SK-N-SH treated with all-trans-retinoic acid at 6 μM for 48 hours (cell line): Measurements from ENCODE around the gene FHL1.

Experiments used
- ATAC-seq: fragments of 200-7000 bp; cut with Tn5 transposase; 3 replicates; pipeline ENCODE4 v1.9.1; 2020; ENCODE audit warnings: mild to moderate bottlenecking, moderate library complexity
- ARNTL ChIP-seq: fragments of 450-650 bp; formaldehyde crosslinking; IDR thresholded peaks from 2 replicates; pipeline ENCODE4 v1.5.0; 2020; ENCODE audit warnings: low read depth, mild to moderate bottlenecking, moderate library complexity, borderline replicate concordance
- CSDC2 ChIP-seq: fragments of 250-450 bp; sonication (Bioruptor Pico); IDR thresholded peaks from 2 replicates; pipeline ENCODE4 v1.5.0; 2020; ENCODE audit warnings: mild to moderate bottlenecking, moderate library complexity
- ESRRG ChIP-seq: fragments of 250-450 bp; sonication (Bioruptor Pico); IDR thresholded peaks from 2 replicates; pipeline ENCODE4 v1.6.1; 2021; ENCODE audit warnings: mild to moderate bottlenecking
- ISL1 ChIP-seq: fragments of 250-450 bp; sonication (Bioruptor Pico); IDR thresholded peaks from 2 replicates; pipeline ENCODE4 v2.1.2; 2022; ENCODE audit warnings: mild to moderate bottlenecking, moderate library complexity
- OSR1 ChIP-seq: fragments of 250-450 bp; sonication (Bioruptor Pico); IDR thresholded peaks from 2 replicates; pipeline ENCODE4 v1.8.0; 2022; ENCODE audit warnings: moderate library complexity, mild to moderate bottlenecking, inconsistent platforms
- PPARA ChIP-seq: fragments of 250-450 bp; sonication (Bioruptor Pico); IDR thresholded peaks from 2 replicates; pipeline ENCODE4 v1.5.0; 2020; ENCODE audit warnings: mild to moderate bottlenecking, borderline replicate concordance
- SNAI2 ChIP-seq: fragments of 250-450 bp; sonication (Bioruptor Pico); IDR thresholded peaks from 2 replicates; pipeline ENCODE4 v1.5.0; 2020; ENCODE audit warnings: mild to moderate bottlenecking, moderate library complexity
- TCF4 ChIP-seq: fragments of 250-450 bp; sonication (Bioruptor Pico); IDR thresholded peaks from 2 replicates; pipeline ENCODE4 v1.8.0; 2021; ENCODE audit warnings: mild to moderate bottlenecking, moderate library complexity, borderline replicate concordance
- TOX ChIP-seq: fragments of 250-450 bp; sonication (Bioruptor Pico); IDR thresholded peaks from 2 replicates; pipeline ENCODE4 v1.8.0; 2021; ENCODE audit warnings: mild to moderate bottlenecking, moderate library complexity, borderline replicate concordance
- ZC3H10 ChIP-seq: fragments of 250-450 bp; sonication (Bioruptor Pico); IDR thresholded peaks from 2 replicates; pipeline ENCODE4 v1.5.1; 2021; ENCODE audit warnings: mild to moderate bottlenecking, moderate library complexity
- ZFP3 ChIP-seq: fragments of 250-450 bp; sonication (Bioruptor Pico); IDR thresholded peaks from 2 replicates; pipeline ENCODE4 v1.5.0; 2020; ENCODE audit warnings: mild to moderate bottlenecking, moderate library complexity
- ZFP30 ChIP-seq: fragments of 450-650 bp; formaldehyde crosslinking; IDR thresholded peaks from 2 replicates; pipeline ENCODE4 v1.5.0; 2022; ENCODE audit warnings: mild to moderate bottlenecking, moderate library complexity
- ZNF8 ChIP-seq: fragments of 450-650 bp; formaldehyde crosslinking; IDR thresholded peaks from 2 replicates; pipeline ENCODE4 v1.5.0; 2020; ENCODE audit warnings: mild to moderate bottlenecking, moderate library complexity
- TF ChIP-seq, protein P1 (sequence below): fragments of 250-450 bp; sonication (Bioruptor Pico); IDR thresholded peaks from 2 replicates; pipeline ENCODE4 v1.5.1; 2021; ENCODE audit warnings: mild to moderate bottlenecking, moderate library complexity
- TF ChIP-seq, protein P2 (sequence below): fragments of 250-450 bp; sonication (Bioruptor Pico); IDR thresholded peaks from 2 replicates; pipeline ENCODE4 v1.8.0; 2020; ENCODE audit warnings: mild to moderate bottlenecking, moderate library complexity, borderline replicate concordance
- TF ChIP-seq, protein P3 (sequence below): fragments of 250-450 bp; sonication (Bioruptor Pico); IDR thresholded peaks from 2 replicates; pipeline ENCODE4 v1.5.1; 2020; ENCODE audit warnings: low read depth, mild to moderate bottlenecking, moderate library complexity
- TF ChIP-seq, protein P4 (sequence below): fragments of 250-450 bp; sonication (Bioruptor Pico); IDR thresholded peaks from 2 replicates; pipeline ENCODE4 v1.8.0; 2021; ENCODE audit warnings: low read depth, mild to moderate bottlenecking, moderate library complexity, borderline replicate concordance

Gene FHL1

GRCh38 chrX:136215559-136215958, 68.2 kb downstream of the FHL1 start:
- TF ChIP-seq ZNF8 (CRISPR knock-in tag) (no peak), TCF4 (CRISPR knock-in tag) (no peak), TOX (CRISPR knock-in tag) (no peak), PPARA (CRISPR knock-in tag) (no peak), SNAI2 (CRISPR knock-in tag) (no peak), ARNTL (CRISPR knock-in tag) (no peak), ZFP3 (CRISPR knock-in tag) (no peak), ESRRG (CRISPR knock-in tag) (no peak), ISL1 (no peak)
- TF ChIP-seq, protein P1, sequence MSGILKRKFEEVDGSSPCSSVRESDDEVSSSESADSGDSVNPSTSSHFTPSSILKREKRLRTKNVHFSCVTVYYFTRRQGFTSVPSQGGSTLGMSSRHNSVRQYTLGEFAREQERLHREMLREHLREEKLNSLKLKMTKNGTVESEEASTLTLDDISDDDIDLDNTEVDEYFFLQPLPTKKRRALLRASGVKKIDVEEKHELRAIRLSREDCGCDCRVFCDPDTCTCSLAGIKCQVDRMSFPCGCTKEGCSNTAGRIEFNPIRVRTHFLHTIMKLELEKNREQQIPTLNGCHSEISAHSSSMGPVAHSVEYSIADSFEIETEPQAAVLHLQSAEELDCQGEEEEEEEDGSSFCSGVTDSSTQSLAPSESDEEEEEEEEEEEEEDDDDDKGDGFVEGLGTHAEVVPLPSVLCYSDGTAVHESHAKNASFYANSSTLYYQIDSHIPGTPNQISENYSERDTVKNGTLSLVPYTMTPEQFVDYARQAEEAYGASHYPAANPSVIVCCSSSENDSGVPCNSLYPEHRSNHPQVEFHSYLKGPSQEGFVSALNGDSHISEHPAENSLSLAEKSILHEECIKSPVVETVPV (CRISPR knock-in tag): no peak
- no peak for ATAC-seq

- ATAC-seq: no peak
- no peak for TF ChIP-seq ESRRG (CRISPR knock-in tag)
- TF ChIP-seq ZC3H10: no peak
Observed at GRCh38 chrX:136219893-136220292, 72.6 kb downstream of the FHL1 start.

DNA sequence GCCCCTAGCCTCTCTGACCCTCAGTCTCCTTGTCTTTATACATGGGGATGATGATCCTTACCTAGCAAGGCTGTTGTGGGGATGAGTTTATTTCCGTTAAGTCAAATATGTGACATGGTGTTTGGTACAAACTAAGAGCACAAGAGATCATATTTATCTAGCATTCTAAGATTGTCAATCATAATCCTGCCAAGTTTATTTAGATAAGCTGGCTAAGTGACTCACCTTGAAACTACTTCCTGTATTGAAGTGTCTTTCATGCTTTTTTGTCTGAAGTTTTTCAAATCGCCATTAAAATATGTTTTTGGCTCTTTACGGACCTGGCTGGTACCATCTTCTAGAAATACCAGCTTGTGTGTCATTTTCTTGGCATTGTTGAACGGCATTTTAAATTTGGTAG, 73.2 kb downstream of the FHL1 start:
- no peak for TF ChIP-seq ESRRG (CRISPR knock-in tag)
- TF ChIP-seq, protein P2, sequence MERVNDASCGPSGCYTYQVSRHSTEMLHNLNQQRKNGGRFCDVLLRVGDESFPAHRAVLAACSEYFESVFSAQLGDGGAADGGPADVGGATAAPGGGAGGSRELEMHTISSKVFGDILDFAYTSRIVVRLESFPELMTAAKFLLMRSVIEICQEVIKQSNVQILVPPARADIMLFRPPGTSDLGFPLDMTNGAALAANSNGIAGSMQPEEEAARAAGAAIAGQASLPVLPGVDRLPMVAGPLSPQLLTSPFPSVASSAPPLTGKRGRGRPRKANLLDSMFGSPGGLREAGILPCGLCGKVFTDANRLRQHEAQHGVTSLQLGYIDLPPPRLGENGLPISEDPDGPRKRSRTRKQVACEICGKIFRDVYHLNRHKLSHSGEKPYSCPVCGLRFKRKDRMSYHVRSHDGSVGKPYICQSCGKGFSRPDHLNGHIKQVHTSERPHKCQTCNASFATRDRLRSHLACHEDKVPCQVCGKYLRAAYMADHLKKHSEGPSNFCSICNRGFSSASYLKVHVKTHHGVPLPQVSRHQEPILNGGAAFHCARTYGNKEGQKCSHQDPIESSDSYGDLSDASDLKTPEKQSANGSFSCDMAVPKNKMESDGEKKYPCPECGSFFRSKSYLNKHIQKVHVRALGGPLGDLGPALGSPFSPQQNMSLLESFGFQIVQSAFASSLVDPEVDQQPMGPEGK (CRISPR knock-in tag): no peak
- TF ChIP-seq ZC3H10: no peak
- no peak for TF ChIP-seq SNAI2 (CRISPR knock-in tag)
- TF ChIP-seq, protein P3, sequence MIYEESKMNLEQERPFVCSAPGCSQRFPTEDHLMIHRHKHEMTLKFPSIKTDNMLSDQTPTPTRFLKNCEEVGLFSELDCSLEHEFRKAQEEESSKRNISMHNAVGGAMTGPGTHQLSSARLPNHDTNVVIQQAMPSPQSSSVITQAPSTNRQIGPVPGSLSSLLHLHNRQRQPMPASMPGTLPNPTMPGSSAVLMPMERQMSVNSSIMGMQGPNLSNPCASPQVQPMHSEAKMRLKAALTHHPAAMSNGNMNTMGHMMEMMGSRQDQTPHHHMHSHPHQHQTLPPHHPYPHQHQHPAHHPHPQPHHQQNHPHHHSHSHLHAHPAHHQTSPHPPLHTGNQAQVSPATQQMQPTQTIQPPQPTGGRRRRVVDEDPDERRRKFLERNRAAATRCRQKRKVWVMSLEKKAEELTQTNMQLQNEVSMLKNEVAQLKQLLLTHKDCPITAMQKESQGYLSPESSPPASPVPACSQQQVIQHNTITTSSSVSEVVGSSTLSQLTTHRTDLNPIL (CRISPR knock-in tag): no peak
- no peak for TF ChIP-seq OSR1 (CRISPR knock-in tag)
- no peak for TF ChIP-seq ZFP30 (CRISPR knock-in tag)
- TF ChIP-seq, protein P1 (CRISPR knock-in tag): no peak
- TF ChIP-seq, protein P4, sequence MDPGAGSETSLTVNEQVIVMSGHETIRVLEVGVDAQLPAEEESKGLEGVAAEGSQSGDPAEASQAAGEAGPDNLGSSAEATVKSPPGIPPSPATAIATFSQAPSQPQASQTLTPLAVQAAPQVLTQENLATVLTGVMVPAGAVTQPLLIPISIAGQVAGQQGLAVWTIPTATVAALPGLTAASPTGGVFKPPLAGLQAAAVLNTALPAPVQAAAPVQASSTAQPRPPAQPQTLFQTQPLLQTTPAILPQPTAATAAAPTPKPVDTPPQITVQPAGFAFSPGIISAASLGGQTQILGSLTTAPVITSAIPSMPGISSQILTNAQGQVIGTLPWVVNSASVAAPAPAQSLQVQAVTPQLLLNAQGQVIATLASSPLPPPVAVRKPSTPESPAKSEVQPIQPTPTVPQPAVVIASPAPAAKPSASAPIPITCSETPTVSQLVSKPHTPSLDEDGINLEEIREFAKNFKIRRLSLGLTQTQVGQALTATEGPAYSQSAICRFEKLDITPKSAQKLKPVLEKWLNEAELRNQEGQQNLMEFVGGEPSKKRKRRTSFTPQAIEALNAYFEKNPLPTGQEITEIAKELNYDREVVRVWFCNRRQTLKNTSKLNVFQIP: no peak
- TF ChIP-seq ZFP3 (CRISPR knock-in tag): no peak
- no peak for ATAC-seq

GRCh38 chrX:136220951-136221350, 73.6 kb downstream of the FHL1 start:
- no peak for ATAC-seq
- TF ChIP-seq, protein P3 (CRISPR knock-in tag): no peak
- TF ChIP-seq, protein P4: no peak
- no peak for TF ChIP-seq CSDC2 (CRISPR knock-in tag)
- no peak for TF ChIP-seq ZNF8 (CRISPR knock-in tag)
- no peak for TF ChIP-seq ZFP30 (CRISPR knock-in tag)
- no peak for TF ChIP-seq OSR1 (CRISPR knock-in tag)
- no peak for TF ChIP-seq PPARA (CRISPR knock-in tag)
- TF ChIP-seq TOX (CRISPR knock-in tag): no peak
